Kidney epithelial cell (primary cell): ENCODE data around the gene ARFGEF3. TPM values are rescaled to one million over a fixed set of nuclear protein-coding genes. Genes with fewer than 3 reads are reported as not detected.
"Not testable (repeated sequence)": the region's sequence is repeated elsewhere in the genome, so short reads cannot be mapped to it uniquely, and the experiment has no call there.

ENCODE experiments used
- DNase-seq: peaks from one replicate; pipeline ENCODE4 v3.0.0-alpha.2; 2010; ENCODE audit warnings: low read depth
- H3K27me3 ChIP-seq: 2 replicates; pipeline ENCODE4 v1.6.0; 2011; ENCODE audit warnings: low read length; ENCODE audit not compliant: control insufficient read depth, insufficient read depth
- H3K36me3 ChIP-seq: 2 replicates; pipeline ENCODE4 v1.5.1; 2011; ENCODE audit warnings: low read length; ENCODE audit not compliant: control insufficient read depth, insufficient read depth
- H3K4me3 ChIP-seq: 2 replicates; pipeline ENCODE4 v1.5.1; 2011; ENCODE audit warnings: low read depth, mild to moderate bottlenecking, control low read depth, low read length
- CTCF ChIP-seq: IDR thresholded peaks from 2 replicates; pipeline ENCODE4 v1.5.1; 2011; ENCODE audit warnings: mild to moderate bottlenecking, moderate library complexity, low read length, control low read depth, inconsistent platforms; ENCODE audit not compliant: insufficient read depth, poor library complexity, severe bottlenecking
- total RNA-seq: library from RNA; depleted of rRNA; stranded (reverse); fragments of >200 nt; gene quantifications from 2 replicates; pipeline ENCODE4 v1.2.3, GENCODE V29; 2015

Gene ARFGEF3
- total RNA-seq, 1 donor from 2014 or later, result 11.1 TPM

GRCh38 chr6:138278326-138278725, 116.6 kb downstream of the ARFGEF3 start:
- no peaks in the 10 kb centered on the region for H3K36me3 ChIP-seq
- no peak overlapping the region for H3K4me3 ChIP-seq
- H3K27me3 ChIP-seq, result no peaks in the 10 kb centered on the region
- peak; percentile 22 for TF ChIP-seq CTCF
- no peak for DNase-seq

- Histone ChIP-seq H3K36me3 (no peaks in the 10 kb centered on the region), H3K4me3 (no peak overlapping the region), H3K27me3 (no peaks in the 10 kb centered on the region)
- no peak for TF ChIP-seq CTCF
- no peak for DNase-seq
These were observed 124.1 kb downstream of the ARFGEF3 start for GRCh38 chr6:138285800-138286199.

GRCh38 chr6:138286698-138287097, 125.0 kb downstream of the ARFGEF3 start:
- Histone ChIP-seq H3K27me3 (no peaks in the 10 kb centered on the region), H3K36me3 (no peaks in the 10 kb centered on the region), H3K4me3 (no peak overlapping the region)
- no peak for TF ChIP-seq CTCF
- no peak for DNase-seq

DNA sequence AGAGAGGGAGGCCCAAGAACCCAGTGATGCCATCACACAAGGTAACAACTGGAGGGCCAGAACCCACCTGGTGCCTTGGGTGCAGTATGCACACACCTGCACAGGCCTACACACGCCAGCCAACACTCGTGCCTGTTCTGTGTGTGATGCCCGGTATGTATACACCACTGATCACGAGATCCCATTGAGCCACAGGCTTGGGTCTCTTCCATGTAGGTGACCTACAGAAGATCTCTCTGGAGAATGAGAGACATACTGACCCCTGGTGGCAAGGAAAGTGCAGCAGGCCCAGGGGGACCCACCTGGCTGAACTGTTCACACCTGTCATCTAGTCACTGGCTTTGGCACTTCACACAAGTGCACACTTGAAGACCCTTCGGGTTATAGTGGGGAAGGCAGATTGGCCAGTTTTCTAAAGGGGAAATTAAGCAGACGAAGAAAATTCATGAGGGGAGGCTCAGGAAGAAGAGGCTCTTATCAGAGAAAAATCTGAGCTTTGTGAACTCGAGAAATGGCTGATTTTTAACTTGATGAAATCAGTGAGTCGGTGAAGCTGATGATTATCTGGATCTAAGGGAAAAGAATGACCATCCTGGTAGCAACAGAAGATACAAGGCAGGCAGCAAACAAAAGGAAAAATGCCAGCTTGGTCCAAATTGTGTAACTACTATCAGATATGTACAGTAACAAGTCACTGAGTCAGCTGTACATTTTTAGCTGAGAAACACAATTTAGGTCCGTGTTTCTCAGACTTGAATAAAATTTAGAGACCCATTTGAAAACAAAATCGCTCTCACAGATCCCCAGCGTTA, 125.6 kb downstream of the ARFGEF3 start:
- Histone ChIP-seq H3K4me3 (no peak overlapping the region), H3K36me3 (no peaks in the 10 kb centered on the region), H3K27me3 (no peaks in the 10 kb centered on the region)
- DNase-seq, result no peak
- peak; percentile 53 for TF ChIP-seq CTCF

- not testable (repeated sequence) for H3K4me3 ChIP-seq, H3K27me3 ChIP-seq, H3K36me3 ChIP-seq
- DNase-seq, result peak; percentile 86
These were observed 126.8 kb downstream of the ARFGEF3 start for GRCh38 chr6:138288428-138289085.

DNA sequence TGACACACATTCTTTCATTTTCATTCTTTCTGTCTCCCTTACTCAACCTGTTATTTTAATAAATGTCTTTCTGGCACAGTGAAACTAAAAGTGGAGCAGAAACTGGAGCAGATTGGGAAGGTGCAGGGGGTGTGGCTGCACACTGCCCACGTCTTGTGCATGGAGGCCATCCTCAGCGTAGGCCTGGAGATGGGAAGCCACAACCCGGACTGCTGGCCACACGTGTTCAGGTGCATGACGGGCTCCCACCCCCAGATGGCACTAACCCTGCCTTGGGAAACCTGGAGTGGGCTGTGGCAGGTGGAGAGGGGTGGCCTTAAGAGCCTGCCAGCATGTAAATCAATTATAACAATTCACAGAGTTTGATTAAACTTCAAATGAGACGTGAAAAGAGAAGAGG, 128.0 kb downstream of the ARFGEF3 start:
- TF ChIP-seq CTCF, result peak; percentile 35
- Histone ChIP-seq H3K36me3 (no peaks in the 10 kb centered on the region), H3K4me3 (no peak overlapping the region), H3K27me3 (no peaks in the 10 kb centered on the region)
- no peak for DNase-seq
